HepG2 (cell line): Measurements from ENCODE around the gene PPP2R2C.

ENCODE experiments used
- ATF2 ChIP-seq: sonication (generic); formaldehyde crosslinking; IDR thresholded peaks from 2 replicates; pipeline ENCODE4 v1.4.0; 2020; ENCODE audit warnings: missing genetic modification reagents
- CENPT ChIP-seq: sonication (generic); formaldehyde crosslinking; IDR thresholded peaks from 2 replicates; pipeline ENCODE4 v1.8.0; 2022; ENCODE audit warnings: low read depth, mild to moderate bottlenecking, moderate library complexity, missing genetic modification reagents
- CREB1 ChIP-seq, 2 experiments: fragments of 450-650 bp in 1 of 2; IDR thresholded peaks; 2 replicates each; pipeline ENCODE4 v1.6.1; 2016 to 2017; ENCODE audit warnings: control low read depth in 1 of 2, mild to moderate bottlenecking in 1 of 2, missing compliant biosample characterization in 1 of 2, missing genetic modification characterization in 1 of 2
- CTCF ChIP-seq: sonication (generic); formaldehyde crosslinking; IDR thresholded peaks from 2 replicates; pipeline ENCODE4 v1.5.0; 2020; ENCODE audit warnings: mild to moderate bottlenecking, missing genetic modification reagents, moderate library complexity
- FOXP1 ChIP-seq, 2 experiments: fragments of 450-650 bp in 1 of 2; IDR thresholded peaks; 2 replicates each; pipeline ENCODE4 v1.6.1; 2017 to 2018; ENCODE audit warnings: antibody characterized with exemption in 1 of 2
- HDAC1 ChIP-seq: sonication (generic); formaldehyde crosslinking; IDR thresholded peaks from 2 replicates; pipeline ENCODE4 v1.5.1; 2020; ENCODE audit warnings: mild to moderate bottlenecking, missing genetic modification reagents
- HIVEP1 ChIP-seq: sonication (generic); formaldehyde crosslinking; IDR thresholded peaks from 2 replicates; pipeline ENCODE4 v1.4.0; 2020; ENCODE audit warnings: mild to moderate bottlenecking, missing genetic modification reagents
- KLF6 ChIP-seq: IDR thresholded peaks from 2 replicates; pipeline ENCODE4 v1.8.0; 2016; ENCODE audit warnings: missing biosample characterization, missing genetic modification reagents
- NFE2L1 ChIP-seq: sonication (generic); formaldehyde crosslinking; IDR thresholded peaks from 2 replicates; pipeline ENCODE4 v1.4.0; 2020; ENCODE audit warnings: missing genetic modification reagents, mild to moderate bottlenecking, borderline replicate concordance
- SIN3A ChIP-seq: IDR thresholded peaks from 2 replicates; pipeline ENCODE4 v1.6.1; 2011; ENCODE audit warnings: low read depth, mild to moderate bottlenecking, control low read depth, low read length, borderline replicate concordance
- ZNF777 ChIP-seq: sonication (generic); formaldehyde crosslinking; IDR thresholded peaks from 2 replicates; pipeline ENCODE4 v1.4.0; 2020; ENCODE audit warnings: missing genetic modification reagents
- ZNF780A ChIP-seq: sonication (generic); formaldehyde crosslinking; IDR thresholded peaks from 2 replicates; pipeline ENCODE4 v1.8.0; 2022; ENCODE audit warnings: mild to moderate bottlenecking, missing genetic modification reagents, moderate library complexity
- TF ChIP-seq, protein P1 (sequence below): sonication (generic); formaldehyde crosslinking; IDR thresholded peaks from 2 replicates; pipeline ENCODE4 v1.5.0; 2020; ENCODE audit warnings: missing genetic modification reagents, mild to moderate bottlenecking, borderline replicate concordance

DNA sequence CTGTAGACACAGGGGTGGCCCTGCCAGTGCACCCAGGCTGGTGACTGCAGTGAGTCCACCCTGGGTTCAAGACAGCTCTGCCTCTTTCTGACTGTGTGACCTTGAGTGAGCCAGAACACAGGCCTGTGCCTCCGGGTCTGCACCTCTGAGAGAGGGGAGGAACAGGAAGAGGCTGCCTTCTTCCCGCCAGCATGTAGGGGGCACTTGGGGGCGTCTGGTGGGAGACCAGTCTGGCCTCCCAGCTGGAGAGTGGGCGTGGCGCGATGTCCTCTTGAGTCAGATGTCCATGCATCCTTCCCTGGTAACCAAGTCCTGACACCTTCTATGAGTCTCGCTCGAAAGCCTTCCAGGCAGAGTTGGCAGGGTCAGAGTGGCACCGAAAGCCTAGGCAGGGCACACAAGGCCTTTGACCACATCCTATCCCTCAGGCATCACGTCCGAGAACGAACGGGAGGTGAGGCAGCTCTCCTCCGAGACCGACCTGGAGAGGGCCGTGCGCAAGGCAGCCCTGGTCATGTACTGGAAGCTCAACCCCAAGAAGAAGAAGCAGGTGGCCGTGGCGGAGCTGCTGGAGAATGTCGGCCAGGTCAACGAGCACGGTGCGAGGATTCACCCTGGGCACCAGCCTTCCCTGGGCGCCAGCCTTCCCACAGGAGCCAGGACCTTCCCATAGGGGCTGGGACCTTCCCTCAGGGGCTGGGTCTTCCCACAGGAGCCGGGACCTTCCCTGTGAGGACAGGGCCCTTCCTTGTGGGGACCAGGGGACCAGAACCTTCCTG lies 181.5 kb downstream of the PPP2R2C start:
- TF ChIP-seq ATF2 (CRISPR knock-in tag): no peak
- TF ChIP-seq HDAC1: no peak
- TF ChIP-seq FOXP1 (IDR thresholded peaks at IDR 0.05): no peak
- TF ChIP-seq FOXP1 (CRISPR knock-in tag; IDR thresholded peaks at IDR 0.05): no peak
- TF ChIP-seq CENPT (CRISPR knock-in tag): no peak
- no peak for TF ChIP-seq CTCF (CRISPR knock-in tag)
- no peak for TF ChIP-seq CREB1 (IDR thresholded peaks at IDR 0.05)
- no peak for TF ChIP-seq CREB1 (CRISPR knock-in tag; IDR thresholded peaks at IDR 0.05)
- TF ChIP-seq SIN3A: no peak
- TF ChIP-seq ZNF777 (CRISPR knock-in tag): no peak
- no peak for TF ChIP-seq NFE2L1 (CRISPR knock-in tag)
- no peak for TF ChIP-seq KLF6 (CRISPR knock-in tag)
- no peak for TF ChIP-seq ZNF780A (CRISPR knock-in tag)
- TF ChIP-seq, protein P1, sequence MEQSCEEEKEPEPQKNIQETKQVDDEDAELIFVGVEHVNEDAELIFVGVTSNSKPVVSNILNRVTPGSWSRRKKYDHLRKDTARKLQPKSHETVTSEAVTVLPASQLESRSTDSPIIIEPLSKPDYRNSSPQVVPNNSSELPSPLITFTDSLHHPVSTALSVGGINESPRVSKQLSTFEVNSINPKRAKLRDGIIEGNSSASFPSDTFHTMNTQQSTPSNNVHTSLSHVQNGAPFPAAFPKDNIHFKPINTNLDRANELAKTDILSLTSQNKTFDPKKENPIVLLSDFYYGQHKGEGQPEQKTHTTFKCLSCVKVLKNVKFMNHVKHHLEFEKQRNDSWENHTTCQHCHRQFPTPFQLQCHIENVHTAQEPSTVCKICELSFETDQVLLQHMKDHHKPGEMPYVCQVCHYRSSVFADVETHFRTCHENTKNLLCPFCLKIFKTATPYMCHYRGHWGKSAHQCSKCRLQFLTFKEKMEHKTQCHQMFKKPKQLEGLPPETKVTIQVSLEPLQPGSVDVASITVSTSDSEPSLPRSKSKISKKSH (CRISPR knock-in tag): no peak
- no peak for TF ChIP-seq HIVEP1
